CD4-positive, alpha-beta T cell (primary cell): ENCODE data around the gene RIC3. TPM values are rescaled to one million over a fixed set of nuclear protein-coding genes. Genes with fewer than 3 reads are reported as not detected.

Experiments used
- ATAC-seq: fragments of 200-7000 bp; cut with Tn5 transposase; one replicate; pipeline ENCODE4 v1.10.0; 2022; ENCODE audit warnings: mild to moderate bottlenecking; ENCODE audit not compliant: poor library complexity
- CTCF ChIA-PET: fragments of 350-600 bp; sonication (Branson Sonifier 250); formaldehyde crosslinking; loops from one replicate; lab custom pipeline; 2021; ENCODE audit warnings: antibody characterized with exemption, inconsistent platforms; lab: Charles Lee
- POLR2A ChIA-PET: fragments of 350-600 bp; sonication (Branson Sonifier 250); formaldehyde crosslinking; loops from one replicate; lab custom pipeline; 2021; ENCODE audit warnings: antibody characterized with exemption, inconsistent platforms; lab: Charles Lee
- DNase-seq, 14 experiments: peaks; one replicate each; pipeline ENCODE4 v3.0.0-alpha.2; 2013 to 2020; ENCODE audit warnings: mixed read lengths in 2 of 14
- H3K27ac ChIP-seq, 2 donors: one replicate each; pipeline versions ENCODE4 v1.5.1 to v1.7.0; 2013; ENCODE audit warnings: low read length in 2 of 2, low read depth in 1 of 2, mild to moderate bottlenecking in 1 of 2
- H3K27me3 ChIP-seq, 2 experiments: 1 replicate in 1 of 2; 2 replicates in 1 of 2; pipeline versions ENCODE4 v1.6.1 to v1.7.0; 2013; ENCODE audit warnings: low read length in 2 of 2, control low read depth in 1 of 2, mild to moderate bottlenecking in 1 of 2, moderate library complexity in 1 of 2; ENCODE audit not compliant: insufficient read depth in 2 of 2, control insufficient read depth in 1 of 2
- H3K36me3 ChIP-seq: one replicate; pipeline ENCODE4 v1.6.1; 2013; ENCODE audit warnings: low read length, control low read depth; ENCODE audit not compliant: insufficient read depth
- H3K4me1 ChIP-seq: one replicate; pipeline ENCODE4 v1.6.1; 2013; ENCODE audit warnings: low read length, control low read depth; ENCODE audit not compliant: insufficient read depth
- H3K4me3 ChIP-seq: one replicate; pipeline ENCODE4 v1.5.1; 2013; ENCODE audit warnings: mild to moderate bottlenecking, low read length, moderate library complexity
- H3K9me3 ChIP-seq, 2 experiments: 1 replicate in 1 of 2; 2 replicates in 1 of 2; pipeline versions ENCODE4 v1.6.1 to v1.7.0; 2013; ENCODE audit warnings: low read length in 2 of 2, mild to moderate bottlenecking in 2 of 2, control low read depth in 1 of 2, moderate library complexity in 1 of 2; ENCODE audit not compliant: control insufficient read depth in 1 of 2, insufficient read depth in 1 of 2
- H3K27ac Mint-ChIP-seq: one replicate; pipeline ENCODE4 v1.8.0; 2020; ENCODE audit warnings: mixed read lengths
- H3K27me3 Mint-ChIP-seq: one replicate; pipeline ENCODE4 v1.8.0; 2021; ENCODE audit warnings: mixed read lengths
- H3K36me3 Mint-ChIP-seq: one replicate; pipeline ENCODE4 v1.8.0; 2021; ENCODE audit warnings: low read depth, mixed read lengths
- H3K4me1 Mint-ChIP-seq: one replicate; pipeline ENCODE4 v1.8.0; 2021; ENCODE audit warnings: low read depth, mixed read lengths
- H3K4me3 Mint-ChIP-seq: one replicate; pipeline ENCODE4 v1.8.0; 2020; ENCODE audit warnings: mild to moderate bottlenecking, mixed read lengths
- H3K9me3 Mint-ChIP-seq: one replicate; pipeline ENCODE4 v1.8.0; 2020; ENCODE audit warnings: mixed read lengths
- intact Hi-C, 2 experiments: fragments of 100-400 bp; cut with DNase I in 1 of 2; cut with micrococcal nuclease in 1 of 2; formaldehyde crosslinking; loops; one replicate each; pipeline versions ENCODE4 v1.15.1 to v1.9.0; 2023 to 2025; cut with DNase I, micrococcal nuclease
- total RNA-seq, 174 experiments: library from RNA in 2 of 174; stranded (reverse) in 2 of 174; gene quantifications; one replicate each; pipeline ENCODE4 v1.2.3 and lab custom pipeline; 2021 to 2026
- TF ChIP-seq, protein P1 (sequence below): fragments of 200-600 bp; IDR thresholded peaks from one replicate; pipeline ENCODE4 v1.8.0; 2022; ENCODE audit warnings: antibody characterized with exemption, mild to moderate bottlenecking

The RIC3 gene
- total RNA-seq, 2 experiments from 2014 or later: 55.3 to 57.6 TPM

DNA sequence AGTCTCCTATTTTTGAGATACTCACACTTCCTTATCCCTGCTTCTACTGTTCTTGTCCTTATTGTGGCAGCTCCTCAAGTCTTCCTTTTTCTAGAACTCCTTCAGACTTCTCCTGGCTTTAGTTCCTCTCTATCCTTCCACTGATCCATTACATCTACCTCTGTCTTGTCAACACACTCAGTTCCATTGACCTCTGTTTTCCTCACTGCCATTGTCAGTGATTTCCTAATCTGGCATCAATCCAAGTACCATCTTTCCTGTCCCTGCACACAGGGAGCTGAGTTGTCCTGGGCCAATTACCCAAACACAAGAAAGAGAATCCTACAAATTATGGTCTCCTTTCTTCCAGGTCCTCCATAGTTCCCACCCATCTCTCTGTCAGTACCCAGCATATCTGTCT, 27.9 kb upstream of the RIC3 start:
- no peaks in the 10 kb centered on the region for H3K36me3 Mint-ChIP-seq
- DNase-seq (no peak), ATAC-seq (no peak)
- H3K27ac Mint-ChIP-seq: no peak overlapping the region
- TF ChIP-seq, protein P1, sequence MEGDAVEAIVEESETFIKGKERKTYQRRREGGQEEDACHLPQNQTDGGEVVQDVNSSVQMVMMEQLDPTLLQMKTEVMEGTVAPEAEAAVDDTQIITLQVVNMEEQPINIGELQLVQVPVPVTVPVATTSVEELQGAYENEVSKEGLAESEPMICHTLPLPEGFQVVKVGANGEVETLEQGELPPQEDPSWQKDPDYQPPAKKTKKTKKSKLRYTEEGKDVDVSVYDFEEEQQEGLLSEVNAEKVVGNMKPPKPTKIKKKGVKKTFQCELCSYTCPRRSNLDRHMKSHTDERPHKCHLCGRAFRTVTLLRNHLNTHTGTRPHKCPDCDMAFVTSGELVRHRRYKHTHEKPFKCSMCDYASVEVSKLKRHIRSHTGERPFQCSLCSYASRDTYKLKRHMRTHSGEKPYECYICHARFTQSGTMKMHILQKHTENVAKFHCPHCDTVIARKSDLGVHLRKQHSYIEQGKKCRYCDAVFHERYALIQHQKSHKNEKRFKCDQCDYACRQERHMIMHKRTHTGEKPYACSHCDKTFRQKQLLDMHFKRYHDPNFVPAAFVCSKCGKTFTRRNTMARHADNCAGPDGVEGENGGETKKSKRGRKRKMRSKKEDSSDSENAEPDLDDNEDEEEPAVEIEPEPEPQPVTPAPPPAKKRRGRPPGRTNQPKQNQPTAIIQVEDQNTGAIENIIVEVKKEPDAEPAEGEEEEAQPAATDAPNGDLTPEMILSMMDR: no peak
- Histone ChIP-seq H3K27ac (no peak overlapping the region), H3K4me1 (no peaks in the 10 kb centered on the region), H3K9me3 (no peaks in the 10 kb centered on the region), H3K27me3 (peaks cover 6 to 28% of the 10 kb centered on the region in 2 experiments), H3K36me3 (no peaks in the 10 kb centered on the region), H3K4me3 (no peak overlapping the region)
- H3K4me3 Mint-ChIP-seq: no peak overlapping the region
- peaks cover 59% of the 10 kb centered on the region for H3K27me3 Mint-ChIP-seq
- H3K4me1 Mint-ChIP-seq: no peaks in the 10 kb centered on the region
- ChIA-PET POLR2A (no interaction called here), CTCF (no interaction called here)
- no peaks in the 10 kb centered on the region for H3K9me3 Mint-ChIP-seq
- intact Hi-C loops: no loop called here

DNA sequence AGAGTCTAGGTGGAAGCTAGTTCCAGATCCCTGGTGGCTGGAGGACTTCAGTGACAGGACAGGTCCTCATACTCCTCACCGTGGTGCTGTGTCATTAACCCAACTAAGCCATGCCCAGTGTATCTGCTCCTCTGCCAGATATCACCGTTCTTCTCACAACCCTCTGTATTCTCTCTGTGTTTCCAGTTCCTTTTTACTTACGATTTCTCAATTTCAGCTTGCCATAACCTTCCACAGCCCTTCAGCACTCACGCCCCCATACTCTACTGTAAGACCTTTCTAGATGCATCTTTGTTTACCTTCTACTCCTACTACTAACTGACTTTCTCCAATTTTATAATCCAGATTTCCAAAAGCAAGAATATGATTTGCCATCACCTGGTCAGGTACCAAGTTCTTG, 26.1 kb upstream of the RIC3 start:
- Histone ChIP-seq H3K4me1 (no peaks in the 10 kb centered on the region), H3K9me3 (no peaks in the 10 kb centered on the region), H3K36me3 (no peaks in the 10 kb centered on the region), H3K27me3 (peaks cover 6 to 24% of the 10 kb centered on the region in 2 experiments), H3K4me3 (no peak overlapping the region), H3K27ac (no peak overlapping the region)
- DNase-seq: no peak
- intact Hi-C loops: no loop called here
- ATAC-seq: no peak
- Mint-ChIP-seq H3K4me3 (no peak overlapping the region), H3K36me3 (no peaks in the 10 kb centered on the region), H3K27ac (no peak overlapping the region), H3K27me3 (peaks cover 66% of the 10 kb centered on the region), H3K9me3 (no peaks in the 10 kb centered on the region), H3K4me1 (no peaks in the 10 kb centered on the region)
- ChIA-PET CTCF (no interaction called here), POLR2A (no interaction called here)
- TF ChIP-seq, protein P1: no peak

DNA sequence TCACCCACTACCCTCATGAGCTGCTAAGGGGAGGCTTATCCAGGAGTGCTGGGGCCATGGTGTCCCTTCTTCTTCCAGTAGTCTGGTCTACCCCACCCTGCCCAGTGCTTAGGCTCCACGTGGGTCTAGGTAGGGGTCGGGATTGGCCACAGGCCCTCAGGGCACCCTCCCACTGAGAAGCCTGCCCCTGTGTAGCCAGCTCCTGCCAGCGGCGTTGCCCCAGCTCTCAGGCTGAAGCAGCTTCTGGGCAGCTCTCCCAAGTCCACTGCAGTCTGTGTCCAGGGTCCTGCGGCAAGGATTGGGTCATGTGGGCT, 24.0 kb upstream of the RIC3 start:
- no peaks in the 10 kb centered on the region for H3K9me3 ChIP-seq
- POLR2A ChIA-PET: no interaction called here
- DNase-seq (no peak), ATAC-seq (no peak)
- Mint-ChIP-seq H3K4me3 (no peak overlapping the region), H3K9me3 (no peaks in the 10 kb centered on the region), H3K27me3 (peaks cover 77% of the 10 kb centered on the region), H3K27ac (no peak overlapping the region), H3K36me3 (no peaks in the 10 kb centered on the region), H3K4me1 (no peaks in the 10 kb centered on the region)
- H3K4me1 ChIP-seq: no peaks in the 10 kb centered on the region
- intact Hi-C loops: loop anchor here (1.0 kb wide), 1 partner anchor 373 kb away; no protein-coding TSS in a partner anchor
- no peaks in the 10 kb centered on the region for H3K36me3 ChIP-seq
- CTCF ChIA-PET: interaction anchor here (1.5 kb wide), 1 partner anchor 12 kb away, joined by 5 read pairs; no protein-coding TSS in a partner anchor
- H3K27me3 ChIP-seq: peaks cover 6 to 24% of the 10 kb centered on the region in 2 experiments
- H3K27ac ChIP-seq: no peak overlapping the region
- no peak overlapping the region for H3K4me3 ChIP-seq
- TF ChIP-seq, protein P1: peak; percentile 35
